ENCODE measurements around the gene C22orf39. TPM values are rescaled to one million over a fixed set of nuclear protein-coding genes. Genes with fewer than 3 reads are reported as not detected.

C22orf39 gene
- total RNA-seq, 2 donors from 2014 or later, result 57.4 to 85.8 TPM

DNA sequence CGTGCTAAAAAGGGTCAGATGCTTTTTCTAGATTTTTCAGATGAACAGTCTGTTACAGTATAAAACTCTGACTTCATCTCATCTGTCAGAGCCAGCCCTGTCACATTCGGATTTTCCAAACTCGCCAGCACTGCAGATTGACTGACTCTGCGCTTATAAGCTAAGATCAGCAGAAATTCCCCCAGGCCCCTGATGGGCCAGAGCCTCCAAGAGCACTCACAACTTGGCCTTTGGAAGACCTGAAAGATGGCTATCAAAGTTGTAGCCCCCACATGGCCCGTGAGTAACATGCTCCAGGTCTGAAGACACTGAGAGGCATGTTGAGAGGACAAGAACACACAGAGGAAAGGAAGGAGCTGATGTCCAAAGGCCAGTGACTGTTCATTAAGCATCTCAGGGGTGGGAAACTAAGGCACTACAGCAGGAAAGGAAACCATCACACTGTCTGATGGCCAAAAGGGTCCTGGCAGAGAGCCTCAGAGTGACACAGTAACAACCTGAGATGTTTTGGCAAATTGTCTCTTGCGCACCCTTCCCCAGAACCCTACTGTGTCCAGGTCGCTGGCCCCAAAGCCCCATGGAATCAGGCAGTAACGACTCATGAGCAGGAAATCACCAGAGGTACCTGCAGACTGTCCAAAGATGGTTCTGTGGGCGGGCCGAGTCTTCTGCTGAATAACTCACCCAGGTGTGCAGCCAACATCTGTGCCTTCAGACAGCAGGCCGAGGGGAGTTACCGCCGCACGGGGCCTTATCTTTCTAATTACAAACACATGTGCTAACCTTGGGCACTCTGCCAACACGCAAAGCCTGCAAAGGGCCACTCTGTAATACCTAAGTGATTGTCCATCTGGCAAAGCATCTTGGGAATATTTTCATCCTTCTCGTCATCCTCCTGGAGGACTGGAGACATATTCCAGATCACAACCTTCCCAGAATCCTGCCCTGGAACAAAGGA is 39.6 kb downstream of the C22orf39 start:
- Histone ChIP-seq H3K36me3 (no peaks in the 10 kb centered on the region), H3K9me3 (no peaks in the 10 kb centered on the region), H3K27me3 (replicated peaks; ENCODE audit: insufficient read depth) (no peaks in the 10 kb centered on the region), H3K27ac (no peak overlapping the region), H3K4me1 (replicated peaks) (peaks cover 9% of the 10 kb centered on the region), H3K4me3 (no peak overlapping the region)
- DNase-seq (ENCODE audit: low spot score), result no peak
- WGBS, result 77% methylated on average over 16 of the region's 16 CpGs
- intact Hi-C loops (cut with DNase I), result no loop called here
- TF ChIP-seq POLR2AphosphoS5 (IDR thresholded peaks at IDR 0.05) (no peak), POLR2A (IDR thresholded peaks at IDR 0.05) (no peak)
- TF ChIP-seq, protein P1, sequence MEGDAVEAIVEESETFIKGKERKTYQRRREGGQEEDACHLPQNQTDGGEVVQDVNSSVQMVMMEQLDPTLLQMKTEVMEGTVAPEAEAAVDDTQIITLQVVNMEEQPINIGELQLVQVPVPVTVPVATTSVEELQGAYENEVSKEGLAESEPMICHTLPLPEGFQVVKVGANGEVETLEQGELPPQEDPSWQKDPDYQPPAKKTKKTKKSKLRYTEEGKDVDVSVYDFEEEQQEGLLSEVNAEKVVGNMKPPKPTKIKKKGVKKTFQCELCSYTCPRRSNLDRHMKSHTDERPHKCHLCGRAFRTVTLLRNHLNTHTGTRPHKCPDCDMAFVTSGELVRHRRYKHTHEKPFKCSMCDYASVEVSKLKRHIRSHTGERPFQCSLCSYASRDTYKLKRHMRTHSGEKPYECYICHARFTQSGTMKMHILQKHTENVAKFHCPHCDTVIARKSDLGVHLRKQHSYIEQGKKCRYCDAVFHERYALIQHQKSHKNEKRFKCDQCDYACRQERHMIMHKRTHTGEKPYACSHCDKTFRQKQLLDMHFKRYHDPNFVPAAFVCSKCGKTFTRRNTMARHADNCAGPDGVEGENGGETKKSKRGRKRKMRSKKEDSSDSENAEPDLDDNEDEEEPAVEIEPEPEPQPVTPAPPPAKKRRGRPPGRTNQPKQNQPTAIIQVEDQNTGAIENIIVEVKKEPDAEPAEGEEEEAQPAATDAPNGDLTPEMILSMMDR (IDR thresholded peaks at IDR 0.05), result no peak

DNA sequence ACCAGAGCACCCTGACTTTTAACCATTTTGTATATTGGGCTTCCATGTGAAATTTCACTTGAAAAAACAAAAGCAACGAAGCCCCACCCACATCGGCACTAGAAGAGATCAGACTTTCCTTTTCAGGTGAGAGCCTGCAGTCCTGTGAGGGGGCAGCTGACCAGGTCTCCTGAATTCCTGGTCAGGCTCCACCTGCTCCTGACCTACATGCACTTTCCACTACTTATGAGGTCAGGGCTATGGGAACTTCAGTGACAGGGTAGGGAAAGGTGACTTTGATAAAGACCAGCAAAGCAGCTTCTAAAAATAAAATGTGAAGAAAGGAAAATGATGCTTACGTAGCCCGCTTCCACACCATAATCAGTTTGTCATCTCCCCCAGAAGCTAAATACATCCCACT is 40.7 kb downstream of the C22orf39 start:
- intact Hi-C loops (cut with DNase I), result no loop called here

DNA sequence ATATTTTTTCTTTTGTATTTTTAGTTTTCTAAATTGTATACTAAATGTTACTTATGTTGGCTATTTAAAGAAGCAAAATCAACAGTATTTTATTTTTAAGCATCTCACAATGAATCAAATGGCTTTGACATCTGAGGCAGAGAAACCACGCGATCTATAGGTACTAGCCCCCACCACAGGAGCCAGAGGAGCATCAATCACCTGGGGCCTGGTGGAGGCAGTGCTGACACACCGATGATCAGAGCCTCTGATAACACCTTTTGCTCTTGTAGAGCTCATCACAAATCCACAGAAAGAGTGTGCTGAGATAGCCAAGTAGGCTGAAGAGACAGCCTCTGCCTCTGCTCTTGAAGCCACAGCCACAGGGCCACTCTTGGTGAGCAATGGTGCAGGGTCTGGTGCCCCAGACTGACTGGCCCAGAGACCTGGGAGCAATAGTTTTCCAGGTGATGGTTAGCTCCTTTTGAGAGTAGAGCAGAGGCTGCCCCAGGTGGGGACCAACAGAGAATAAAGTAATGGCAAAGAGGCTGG is 41.2 kb downstream of the C22orf39 start:
- intact Hi-C loops (cut with DNase I), result no loop called here
- Histone ChIP-seq H3K9me3 (no peaks in the 10 kb centered on the region), H3K36me3 (no peaks in the 10 kb centered on the region), H3K27me3 (replicated peaks; ENCODE audit: insufficient read depth) (no peaks in the 10 kb centered on the region), H3K4me1 (replicated peaks) (peaks cover 5% of the 10 kb centered on the region), H3K27ac (no peak overlapping the region), H3K4me3 (no peak overlapping the region)
- DNase-seq (ENCODE audit: low spot score), result no peak
- 94% methylated on average over 3 of the region's 3 CpGs for WGBS
- TF ChIP-seq, protein P1 (IDR thresholded peaks at IDR 0.05), result no peak
- no peak for TF ChIP-seq POLR2AphosphoS5 (IDR thresholded peaks at IDR 0.05)
- no peak for TF ChIP-seq POLR2A (IDR thresholded peaks at IDR 0.05)

More for the DNA sequence above, 40.7 kb downstream of the C22orf39 start:
- Histone ChIP-seq H3K4me1 (replicated peaks) (peaks cover 5% of the 10 kb centered on the region), H3K27ac (no peak overlapping the region), H3K27me3 (replicated peaks; ENCODE audit: insufficient read depth) (no peaks in the 10 kb centered on the region), H3K4me3 (no peak overlapping the region), H3K9me3 (no peaks in the 10 kb centered on the region), H3K36me3 (no peaks in the 10 kb centered on the region)
- no peak for DNase-seq (ENCODE audit: low spot score)
- TF ChIP-seq POLR2AphosphoS5 (IDR thresholded peaks at IDR 0.05), result no peak
- TF ChIP-seq POLR2A (IDR thresholded peaks at IDR 0.05), result no peak
- TF ChIP-seq, protein P1 (IDR thresholded peaks at IDR 0.05), result no peak
- 96% methylated on average over 4 of the region's 4 CpGs for WGBS

DNA sequence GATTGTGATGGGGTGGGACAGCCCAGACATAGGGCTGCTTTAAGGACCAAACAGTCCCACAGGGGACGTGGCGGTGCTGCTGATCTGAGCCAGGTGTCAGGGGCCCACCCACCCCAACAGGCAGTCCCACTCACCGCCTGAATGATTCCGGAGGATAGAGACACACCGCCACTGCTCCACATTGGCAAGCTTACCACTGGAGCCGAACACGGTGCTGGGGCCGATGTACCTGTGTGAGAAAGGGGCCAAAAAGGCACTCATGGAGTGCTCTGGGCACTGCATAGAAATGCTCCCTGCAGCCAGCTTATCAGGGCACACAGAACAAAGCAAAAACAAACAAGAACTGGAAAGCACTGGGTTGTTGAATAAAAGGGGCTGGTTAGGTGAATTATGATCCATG is 41.9 kb downstream of the C22orf39 start:
- 95% methylated on average over 8 of the region's 8 CpGs for WGBS
- H3K27me3 ChIP-seq (replicated peaks; ENCODE audit: insufficient read depth), result no peaks in the 10 kb centered on the region
- H3K4me1 ChIP-seq (replicated peaks), result peaks cover 5% of the 10 kb centered on the region
- DNase-seq (ENCODE audit: low spot score), result no peak
- H3K27ac ChIP-seq, result no peak overlapping the region
- intact Hi-C loops (cut with DNase I), result no loop called here
- H3K36me3 ChIP-seq, result no peaks in the 10 kb centered on the region
- TF ChIP-seq, protein P1 (IDR thresholded peaks at IDR 0.05), result no peak
- TF ChIP-seq POLR2AphosphoS5 (IDR thresholded peaks at IDR 0.05), result no peak
- TF ChIP-seq POLR2A (IDR thresholded peaks at IDR 0.05), result no peak
- H3K4me3 ChIP-seq, result no peak overlapping the region
- no peaks in the 10 kb centered on the region for H3K9me3 ChIP-seq

All from prostate gland (tissue), 2 donors.